SK-N-MC (cell line): ENCODE measurements around the gene PHKB.

Experiments
- EZH2 ChIP-seq: fragments of 200-600 bp; sonication (generic); IDR thresholded peaks from one replicate; pipeline ENCODE4 v1.6.1; 2017; ENCODE audit warnings: antibody characterized with exemption
- POLR2AphosphoS5 ChIP-seq: IDR thresholded peaks from 2 replicates; pipeline ENCODE4 v1.6.1; 2012; ENCODE audit warnings: mild to moderate bottlenecking, low read depth, low read length, borderline replicate concordance

GRCh38 chr16:47519037-47519436, 57.9 kb downstream of the PHKB start:
- TF ChIP-seq POLR2AphosphoS5 (no peak), EZH2 (no peak)
